ENCODE data around the gene FBXO28. TPM values are rescaled to one million over a fixed set of nuclear protein-coding genes. Genes with fewer than 3 reads are reported as not detected.

Gene FBXO28
- total RNA-seq, 6 experiments from 2014 or later: 34.3 to 41.8 (median 39.2) TPM

DNA sequence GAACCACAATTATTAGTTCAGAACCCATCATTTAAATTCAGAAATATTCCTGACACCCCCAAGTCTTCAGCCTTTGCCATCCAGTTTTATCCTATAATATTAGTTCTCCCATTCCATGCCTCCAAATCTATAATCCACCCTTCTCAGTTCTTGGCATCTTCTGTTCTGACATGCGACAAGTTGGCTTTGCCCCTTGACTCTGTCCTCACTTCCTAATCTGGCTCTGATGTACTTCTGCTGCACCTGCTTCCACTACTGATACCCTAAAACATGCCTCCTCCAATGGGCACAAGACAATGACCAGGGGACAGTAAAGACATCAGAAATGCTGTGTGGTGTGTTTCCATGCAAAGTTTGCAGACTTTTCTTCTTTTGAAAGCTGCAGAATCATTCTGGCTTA, 17.1 kb upstream of the FBXO28 start:
- TF ChIP-seq CTCF (IDR thresholded peaks at IDR 0.05): no peak
- Mint-ChIP-seq H3K36me3 (ENCODE audit: low read depth) (no peaks in the 10 kb centered on the region), H3K27me3 (ENCODE audit: insufficient read depth) (peaks cover 13% of the 10 kb centered on the region), H3K9me3 (no peaks in the 10 kb centered on the region), H3K4me3 (no peak overlapping the region), H3K27ac (no peak overlapping the region), H3K4me1 (ENCODE audit: low read depth) (no peaks in the 10 kb centered on the region)
- no peak for DNase-seq

DNA sequence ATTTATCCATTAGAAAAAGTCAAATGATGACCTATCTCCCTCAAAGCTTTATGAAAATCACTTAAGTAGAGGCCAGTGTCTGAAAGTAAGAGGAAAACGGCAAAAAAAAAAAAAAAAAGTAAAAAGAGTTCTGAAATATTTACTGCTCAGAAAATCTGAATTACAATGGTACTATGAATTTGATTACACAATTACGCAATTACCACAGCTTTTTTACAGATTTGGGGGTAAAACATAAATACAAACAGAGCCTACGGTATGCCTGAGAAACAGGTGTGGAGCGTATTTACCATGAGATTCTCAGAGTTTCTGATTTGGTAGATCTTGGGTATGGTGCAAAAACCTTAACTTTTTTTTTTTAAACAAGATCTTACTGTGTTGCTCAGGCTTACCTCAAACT, 15.9 kb upstream of the FBXO28 start:
- DNase-seq: no peak
- no peaks in the 10 kb centered on the region for H3K36me3 Mint-ChIP-seq (ENCODE audit: low read depth)
- H3K4me1 Mint-ChIP-seq (ENCODE audit: low read depth): no peaks in the 10 kb centered on the region
- H3K4me3 Mint-ChIP-seq: no peak overlapping the region
- TF ChIP-seq CTCF (IDR thresholded peaks at IDR 0.05): no peak
- H3K27ac Mint-ChIP-seq: no peak overlapping the region
- no peaks in the 10 kb centered on the region for H3K9me3 Mint-ChIP-seq
- H3K27me3 Mint-ChIP-seq (ENCODE audit: insufficient read depth): peaks cover 13% of the 10 kb centered on the region

- H3K36me3 Mint-ChIP-seq (ENCODE audit: low read depth): no peaks in the 10 kb centered on the region
- peak; percentile 71 for DNase-seq
- H3K4me3 Mint-ChIP-seq: peak overlapping the region; percentile 47; the same call in 1 of the 2 replicates
- H3K4me1 Mint-ChIP-seq (ENCODE audit: low read depth): peaks cover 11% of the 10 kb centered on the region
- peak overlapping the region; percentile 64 for H3K27ac Mint-ChIP-seq
- no peaks in the 10 kb centered on the region for H3K9me3 Mint-ChIP-seq
- H3K27me3 Mint-ChIP-seq (ENCODE audit: insufficient read depth): 0 out of 2 replicates have a peak, but pooled peaks cover 4% of the 10 kb centered on the region
- peak; percentile 75 for TF ChIP-seq CTCF (IDR thresholded peaks at IDR 0.05)
Measured at GRCh38 chr1:224106568-224107281, 7.2 kb upstream of the FBXO28 start.

GRCh38 chr1:224107282-224107625, 6.7 kb upstream of the FBXO28 start:
- no peak for DNase-seq
- H3K27me3 Mint-ChIP-seq (ENCODE audit: insufficient read depth): 0 out of 2 replicates have a peak, but pooled peaks cover 4% of the 10 kb centered on the region
- H3K36me3 Mint-ChIP-seq (ENCODE audit: low read depth): no peaks in the 10 kb centered on the region
- peaks cover 11% of the 10 kb centered on the region for H3K4me1 Mint-ChIP-seq (ENCODE audit: low read depth)
- H3K27ac Mint-ChIP-seq: no peak overlapping the region
- no peak for TF ChIP-seq CTCF (IDR thresholded peaks at IDR 0.05)
- H3K4me3 Mint-ChIP-seq: no peak overlapping the region
- H3K9me3 Mint-ChIP-seq: no peaks in the 10 kb centered on the region

DNA sequence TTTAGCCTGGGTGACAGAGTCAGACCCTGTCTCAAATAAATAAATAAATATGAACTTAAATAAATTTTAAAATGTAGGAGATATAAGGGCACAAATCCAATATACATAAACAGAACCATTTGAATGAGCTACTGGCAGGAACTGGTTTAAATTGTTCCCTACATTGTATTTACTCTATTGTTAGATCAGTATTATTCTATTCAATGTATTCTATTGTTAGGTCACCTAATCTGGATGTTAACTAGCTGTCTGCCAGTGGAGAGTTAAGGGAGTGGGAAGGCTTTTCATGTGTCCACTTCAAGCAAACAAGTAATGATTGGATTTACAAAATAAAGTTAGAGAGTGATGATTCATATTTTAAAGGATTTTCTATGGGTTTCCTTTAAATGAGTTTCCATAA, 4.9 kb upstream of the FBXO28 start:
- TF ChIP-seq CTCF (IDR thresholded peaks at IDR 0.05): no peak

More for the DNA sequence above, 4.9 kb upstream of the FBXO28 start:
- Mint-ChIP-seq H3K27ac (no peak overlapping the region), H3K9me3 (no peaks in the 10 kb centered on the region), H3K36me3 (ENCODE audit: low read depth) (no peaks in the 10 kb centered on the region), H3K4me3 (no peak overlapping the region), H3K4me1 (ENCODE audit: low read depth) (peaks cover 19% of the 10 kb centered on the region), H3K27me3 (ENCODE audit: insufficient read depth) (0 out of 2 replicates have a peak, but pooled peaks cover 4% of the 10 kb centered on the region)
- DNase-seq: no peak
